Liver (tissue), 3 donors: Measurements from ENCODE around the gene GPR179.

Experiments used
- ATF3 ChIP-seq: IDR thresholded peaks from 2 replicates; pipeline ENCODE4 v1.6.1; 2016; ENCODE audit warnings: antibody characterized with exemption
- EGR1 ChIP-seq, 2 donors: IDR thresholded peaks; 2 replicates each; pipeline ENCODE4 v1.6.1; 2016 to 2018; ENCODE audit warnings: antibody characterized with exemption in 2 of 2, low read depth in 2 of 2
- FOXA1 ChIP-seq: IDR thresholded peaks from 2 replicates; pipeline ENCODE4 v1.6.1; 2016; ENCODE audit warnings: antibody characterized with exemption
- JUND ChIP-seq, 2 donors: IDR thresholded peaks; 2 replicates each; pipeline ENCODE4 v1.6.1; 2016; ENCODE audit warnings: antibody characterized with exemption in 2 of 2
- NR2F2 ChIP-seq: IDR thresholded peaks from 2 replicates; pipeline ENCODE4 v1.6.1; 2016; ENCODE audit warnings: antibody characterized with exemption
- RAD21 ChIP-seq, 2 donors: IDR thresholded peaks; 2 replicates each; pipeline ENCODE4 v1.6.1; 2016; ENCODE audit warnings: antibody characterized with exemption in 2 of 2, mild to moderate bottlenecking in 2 of 2
- RXRA ChIP-seq, 2 donors: IDR thresholded peaks; 2 replicates each; pipeline ENCODE4 v1.6.1; 2017 to 2018; ENCODE audit warnings: antibody characterized with exemption in 2 of 2, mild to moderate bottlenecking in 1 of 2
- SP1 ChIP-seq: IDR thresholded peaks from 2 replicates; pipeline ENCODE4 v1.6.1; 2018; ENCODE audit warnings: antibody characterized with exemption, mild to moderate bottlenecking
- TAF1 ChIP-seq: conservative IDR thresholded peaks from 2 replicates; pipeline ENCODE4 v1.6.1; 2016; ENCODE audit warnings: antibody characterized with exemption, mild to moderate bottlenecking
- YY1 ChIP-seq: IDR thresholded peaks from 2 replicates; pipeline ENCODE4 v1.6.1; 2016; ENCODE audit warnings: antibody characterized with exemption, mild to moderate bottlenecking
- TF ChIP-seq, protein P1 (sequence below): IDR thresholded peaks from 2 replicates; pipeline ENCODE4 v1.6.1; 2016; ENCODE audit warnings: antibody characterized with exemption, mild to moderate bottlenecking
- TF ChIP-seq, protein P2 (sequence below): fragments of 150-350 bp; IDR thresholded peaks from 2 replicates; pipeline ENCODE4 v1.5.1; 2017; ENCODE audit warnings: improper control_type of control experiment, low read depth, low read length; ENCODE audit not compliant: missing input control
- TF ChIP-seq, protein P3 (sequence below): IDR thresholded peaks from 2 replicates; pipeline ENCODE4 v1.6.1; 2016; ENCODE audit warnings: antibody characterized with exemption
- donor health status: healthy.
- donor health status: healthy.

GRCh38 chr17:38326996-38327792, 16.6 kb downstream of the GPR179 start:
- TF ChIP-seq, protein P1, sequence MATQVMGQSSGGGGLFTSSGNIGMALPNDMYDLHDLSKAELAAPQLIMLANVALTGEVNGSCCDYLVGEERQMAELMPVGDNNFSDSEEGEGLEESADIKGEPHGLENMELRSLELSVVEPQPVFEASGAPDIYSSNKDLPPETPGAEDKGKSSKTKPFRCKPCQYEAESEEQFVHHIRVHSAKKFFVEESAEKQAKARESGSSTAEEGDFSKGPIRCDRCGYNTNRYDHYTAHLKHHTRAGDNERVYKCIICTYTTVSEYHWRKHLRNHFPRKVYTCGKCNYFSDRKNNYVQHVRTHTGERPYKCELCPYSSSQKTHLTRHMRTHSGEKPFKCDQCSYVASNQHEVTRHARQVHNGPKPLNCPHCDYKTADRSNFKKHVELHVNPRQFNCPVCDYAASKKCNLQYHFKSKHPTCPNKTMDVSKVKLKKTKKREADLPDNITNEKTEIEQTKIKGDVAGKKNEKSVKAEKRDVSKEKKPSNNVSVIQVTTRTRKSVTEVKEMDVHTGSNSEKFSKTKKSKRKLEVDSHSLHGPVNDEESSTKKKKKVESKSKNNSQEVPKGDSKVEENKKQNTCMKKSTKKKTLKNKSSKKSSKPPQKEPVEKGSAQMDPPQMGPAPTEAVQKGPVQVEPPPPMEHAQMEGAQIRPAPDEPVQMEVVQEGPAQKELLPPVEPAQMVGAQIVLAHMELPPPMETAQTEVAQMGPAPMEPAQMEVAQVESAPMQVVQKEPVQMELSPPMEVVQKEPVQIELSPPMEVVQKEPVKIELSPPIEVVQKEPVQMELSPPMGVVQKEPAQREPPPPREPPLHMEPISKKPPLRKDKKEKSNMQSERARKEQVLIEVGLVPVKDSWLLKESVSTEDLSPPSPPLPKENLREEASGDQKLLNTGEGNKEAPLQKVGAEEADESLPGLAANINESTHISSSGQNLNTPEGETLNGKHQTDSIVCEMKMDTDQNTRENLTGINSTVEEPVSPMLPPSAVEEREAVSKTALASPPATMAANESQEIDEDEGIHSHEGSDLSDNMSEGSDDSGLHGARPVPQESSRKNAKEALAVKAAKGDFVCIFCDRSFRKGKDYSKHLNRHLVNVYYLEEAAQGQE, result no peak
- TF ChIP-seq TAF1, result no peak
- TF ChIP-seq, protein P2, sequence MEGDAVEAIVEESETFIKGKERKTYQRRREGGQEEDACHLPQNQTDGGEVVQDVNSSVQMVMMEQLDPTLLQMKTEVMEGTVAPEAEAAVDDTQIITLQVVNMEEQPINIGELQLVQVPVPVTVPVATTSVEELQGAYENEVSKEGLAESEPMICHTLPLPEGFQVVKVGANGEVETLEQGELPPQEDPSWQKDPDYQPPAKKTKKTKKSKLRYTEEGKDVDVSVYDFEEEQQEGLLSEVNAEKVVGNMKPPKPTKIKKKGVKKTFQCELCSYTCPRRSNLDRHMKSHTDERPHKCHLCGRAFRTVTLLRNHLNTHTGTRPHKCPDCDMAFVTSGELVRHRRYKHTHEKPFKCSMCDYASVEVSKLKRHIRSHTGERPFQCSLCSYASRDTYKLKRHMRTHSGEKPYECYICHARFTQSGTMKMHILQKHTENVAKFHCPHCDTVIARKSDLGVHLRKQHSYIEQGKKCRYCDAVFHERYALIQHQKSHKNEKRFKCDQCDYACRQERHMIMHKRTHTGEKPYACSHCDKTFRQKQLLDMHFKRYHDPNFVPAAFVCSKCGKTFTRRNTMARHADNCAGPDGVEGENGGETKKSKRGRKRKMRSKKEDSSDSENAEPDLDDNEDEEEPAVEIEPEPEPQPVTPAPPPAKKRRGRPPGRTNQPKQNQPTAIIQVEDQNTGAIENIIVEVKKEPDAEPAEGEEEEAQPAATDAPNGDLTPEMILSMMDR, result no peak
- no peak for TF ChIP-seq ATF3
- TF ChIP-seq, protein P3, sequence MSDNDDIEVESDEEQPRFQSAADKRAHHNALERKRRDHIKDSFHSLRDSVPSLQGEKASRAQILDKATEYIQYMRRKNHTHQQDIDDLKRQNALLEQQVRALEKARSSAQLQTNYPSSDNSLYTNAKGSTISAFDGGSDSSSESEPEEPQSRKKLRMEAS, result no peak
- TF ChIP-seq RXRA (IDR thresholded peaks at IDR 0.05), result no peak
- no peak for TF ChIP-seq FOXA1
- no peak for TF ChIP-seq YY1
- no peak for TF ChIP-seq SP1
- TF ChIP-seq RAD21 (IDR thresholded peaks at IDR 0.05), result no peak
- TF ChIP-seq JUND (IDR thresholded peaks at IDR 0.05), result no peak
- TF ChIP-seq EGR1 (IDR thresholded peaks at IDR 0.05; ENCODE audit: low read depth in 2 of 2), result no peak
- TF ChIP-seq NR2F2, result no peak
